ENCODE data around the gene SLC38A10.

SLC38A10 gene

GRCh38 chr17:81196505-81197408 lies 98.3 kb downstream of the SLC38A10 start:
- H3K27ac ChIP-seq (ENCODE audit: low read depth, low read length): no peak overlapping the region
- no peaks in the 10 kb centered on the region for H3K9me2 ChIP-seq (replicated peaks; ENCODE audit: control insufficient read depth, low read length)

GRCh38 chr17:81195941-81196495 lies 99.1 kb downstream of the SLC38A10 start:
- Histone ChIP-seq H3K9me2 (replicated peaks; ENCODE audit: control insufficient read depth, low read length) (no peaks in the 10 kb centered on the region), H3K4me3 (ENCODE audit: low read length) (no peak overlapping the region), H3K79me2 (ENCODE audit: control insufficient read depth, low read length) (no peaks in the 10 kb centered on the region), H3K4me1 (ENCODE audit: control insufficient read depth, low read length) (peaks cover 1% of the 10 kb centered on the region), H4K20me1 (ENCODE audit: control insufficient read depth, insufficient read depth, low read depth, low read length) (no peaks in the 10 kb centered on the region), H3K4me2 (ENCODE audit: low read length) (no peak overlapping the region), H3K36me3 (ENCODE audit: control insufficient read depth, low read length) (no peaks in the 10 kb centered on the region), H3F3A (ENCODE audit: control insufficient read depth, insufficient read depth) (no peaks in the 10 kb centered on the region), H3K9me3 (ENCODE audit: control insufficient read depth, insufficient read depth, low read length) (no peaks in the 10 kb centered on the region), H3K27ac (ENCODE audit: low read depth, low read length) (no peak overlapping the region), H3K27me3 (ENCODE audit: control insufficient read depth, low read length) (no peaks in the 10 kb centered on the region)
- TF ChIP-seq CTCF (IDR thresholded peaks at IDR 0.05; ENCODE audit: low read depth, low read length, poor library complexity, severe bottlenecking): no peak
- TF ChIP-seq EZH2phosphoT487 (IDR thresholded peaks at IDR 0.05; ENCODE audit: borderline replicate concordance, low read length): no peak

More at GRCh38 chr17:81196505-81197408, 98.3 kb downstream of the SLC38A10 start:
- H3K27me3 ChIP-seq (ENCODE audit: control insufficient read depth, low read length): no peaks in the 10 kb centered on the region
- no peaks in the 10 kb centered on the region for H4K20me1 ChIP-seq (ENCODE audit: control insufficient read depth, insufficient read depth, low read depth, low read length)
- H3K36me3 ChIP-seq (ENCODE audit: control insufficient read depth, low read length): no peaks in the 10 kb centered on the region
- no peak overlapping the region for H3K4me2 ChIP-seq (ENCODE audit: low read length)
- TF ChIP-seq CTCF (IDR thresholded peaks at IDR 0.05; ENCODE audit: low read depth, low read length, poor library complexity, severe bottlenecking) (no peak), EZH2phosphoT487 (IDR thresholded peaks at IDR 0.05; ENCODE audit: borderline replicate concordance, low read length) (no peak)
- H3K9me3 ChIP-seq (ENCODE audit: control insufficient read depth, insufficient read depth, low read length): no peaks in the 10 kb centered on the region
- no peaks in the 10 kb centered on the region for H3F3A ChIP-seq (ENCODE audit: control insufficient read depth, insufficient read depth)
- H3K4me3 ChIP-seq (ENCODE audit: low read length): no peak overlapping the region
- no peaks in the 10 kb centered on the region for H3K79me2 ChIP-seq (ENCODE audit: control insufficient read depth, low read length)
- peaks cover 6% of the 10 kb centered on the region for H3K4me1 ChIP-seq (ENCODE audit: control insufficient read depth, low read length)
